Activated CD4-positive, alpha-beta T cell treated with anti-CD3 and anti-CD28 coated beads for 48 hours (primary cell): Measurements from ENCODE around the gene EFCAB6.
"Not testable (repeated sequence)": the region's sequence is repeated elsewhere in the genome, so short reads cannot be mapped to it uniquely, and the experiment has no call there.

Experiments used
- DNase-seq: peaks from one replicate; pipeline ENCODE4 v3.0.0-alpha.2; 2020

Gene EFCAB6

DNA sequence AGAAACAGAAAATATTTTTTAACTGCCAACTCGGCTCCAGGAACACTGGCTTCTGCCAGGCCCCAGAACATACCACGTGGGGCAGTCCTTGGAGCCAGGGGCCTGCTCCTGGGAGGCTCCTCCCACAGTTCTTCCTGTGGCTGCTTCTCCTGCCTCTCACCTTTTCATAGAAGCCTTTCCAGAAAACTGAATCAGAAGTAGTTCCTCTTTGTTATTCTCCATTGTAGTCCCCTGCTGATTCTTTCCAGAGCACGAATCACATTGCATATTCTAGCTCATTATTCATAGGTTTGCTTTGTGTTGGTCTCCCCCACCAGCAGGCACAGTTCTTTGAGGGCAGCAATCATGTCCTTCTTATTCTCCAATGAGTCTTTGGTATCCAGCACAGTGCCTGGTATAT lies 106.0 kb downstream of the EFCAB6 start:
- no peak for DNase-seq

DNA sequence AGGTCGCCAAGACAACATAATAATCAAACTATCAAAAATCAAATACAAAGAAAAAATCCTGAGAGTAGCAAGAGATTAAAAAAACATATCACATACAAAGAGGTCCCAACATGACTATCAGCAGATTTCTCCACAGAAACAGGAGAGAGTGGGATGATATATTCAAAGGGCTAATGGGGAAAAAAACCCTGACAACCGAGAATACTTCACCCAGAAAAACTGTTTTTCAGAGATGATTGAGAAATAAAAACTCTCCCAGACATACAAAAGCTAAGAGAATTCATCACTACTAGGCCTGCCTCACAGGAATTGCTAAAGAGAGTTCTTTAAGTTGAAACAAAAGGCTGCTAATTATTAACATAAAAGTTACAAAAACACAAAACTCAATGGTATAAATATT lies 108.1 kb downstream of the EFCAB6 start:
- DNase-seq: no peak

DNA sequence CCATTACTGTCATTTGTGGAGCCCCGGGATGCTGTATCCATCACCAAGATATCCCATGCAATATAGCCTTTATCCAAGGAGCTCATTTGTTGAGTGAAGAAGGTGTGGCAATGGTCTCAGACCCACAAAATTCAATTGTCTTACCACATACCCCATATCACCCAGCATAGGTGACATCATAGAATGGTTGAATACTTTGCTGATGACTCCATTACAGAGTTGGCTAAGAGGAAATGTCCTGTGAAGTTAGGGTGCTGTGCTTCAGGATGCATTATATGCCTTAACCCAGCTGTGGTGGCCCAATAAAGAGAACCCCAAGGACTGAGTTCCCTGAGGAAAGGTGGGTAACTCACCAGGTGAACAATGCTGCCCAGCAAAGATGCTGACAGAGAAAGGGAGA lies 113.7 kb downstream of the EFCAB6 start:
- no peak for DNase-seq

DNA sequence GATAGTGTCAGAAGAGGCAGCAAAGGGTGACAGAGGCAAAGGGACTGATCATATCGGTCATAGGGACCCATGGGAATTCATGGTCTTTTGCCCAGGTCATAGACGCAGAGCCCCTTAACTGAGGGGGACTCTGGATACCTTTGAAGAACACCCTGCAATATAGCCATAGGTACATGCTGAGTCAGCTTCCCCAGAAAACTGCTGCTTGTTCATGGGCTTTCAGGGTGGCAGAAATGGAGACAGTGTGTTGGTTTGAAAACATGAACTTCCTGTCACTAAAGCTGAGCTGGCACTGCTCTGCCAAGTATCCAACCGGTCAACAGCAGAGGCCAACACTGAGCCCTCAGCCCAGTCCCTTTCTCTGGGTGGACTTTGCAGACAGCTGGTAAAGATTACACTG lies 114.2 kb downstream of the EFCAB6 start:
- DNase-seq: no peak

DNA sequence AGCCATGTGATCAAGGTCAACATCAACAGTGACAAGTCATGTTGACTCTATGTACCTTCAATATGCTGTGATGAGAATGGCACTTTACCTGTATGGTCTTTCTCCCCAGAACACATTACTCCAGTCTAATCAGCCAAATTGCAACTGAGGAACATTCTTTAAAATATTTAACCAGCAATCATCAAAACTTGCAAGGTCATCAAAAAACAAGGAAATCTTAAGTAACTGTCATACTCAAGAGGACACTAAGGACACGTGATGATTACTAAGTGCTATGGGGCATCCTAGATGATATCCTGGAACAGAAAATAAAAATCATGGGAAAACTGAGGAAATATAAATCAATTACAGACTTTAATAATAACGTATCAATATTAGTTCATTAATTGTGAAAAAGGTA lies 118.9 kb downstream of the EFCAB6 start:
- DNase-seq: no peak

DNA sequence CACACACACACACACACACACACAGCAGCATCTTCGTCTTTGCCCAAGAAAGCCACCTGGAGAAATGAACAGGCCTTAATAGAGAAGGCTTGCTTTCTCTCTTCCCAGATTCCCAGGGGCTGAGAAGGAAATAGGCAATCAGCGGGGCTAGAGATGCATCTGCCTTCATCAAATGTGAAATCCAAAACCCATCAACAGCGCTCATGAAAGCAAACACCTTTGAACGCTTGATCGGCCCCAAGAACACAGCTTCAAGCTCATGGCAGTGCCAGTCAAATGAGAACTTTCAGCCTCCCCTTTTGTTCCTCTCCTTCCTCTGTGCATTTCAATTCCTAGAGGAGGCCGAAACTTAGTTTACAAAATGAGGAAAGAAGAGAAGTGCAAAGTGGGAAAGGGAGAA lies 122.7 kb downstream of the EFCAB6 start:
- DNase-seq: no peak

DNA sequence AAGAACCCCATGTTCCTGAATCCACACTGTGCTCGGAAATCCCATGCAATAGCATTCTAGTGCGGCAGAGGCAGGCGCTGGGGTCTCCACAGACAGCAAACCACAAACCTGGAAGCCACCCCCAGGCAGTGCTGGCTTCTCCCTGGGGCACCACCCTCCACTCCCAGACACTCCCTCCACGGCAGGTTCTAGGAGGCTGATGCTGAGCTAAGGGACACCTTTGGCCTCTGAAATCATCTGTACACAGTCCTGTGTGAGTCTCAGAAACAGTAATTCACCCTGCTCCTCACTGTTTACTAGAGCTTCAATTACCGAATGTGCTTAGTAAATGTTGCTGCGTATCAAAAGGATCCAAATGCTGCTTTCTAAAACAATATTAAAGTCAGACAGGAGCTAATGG lies 129.3 kb downstream of the EFCAB6 start:
- DNase-seq: no peak

DNA sequence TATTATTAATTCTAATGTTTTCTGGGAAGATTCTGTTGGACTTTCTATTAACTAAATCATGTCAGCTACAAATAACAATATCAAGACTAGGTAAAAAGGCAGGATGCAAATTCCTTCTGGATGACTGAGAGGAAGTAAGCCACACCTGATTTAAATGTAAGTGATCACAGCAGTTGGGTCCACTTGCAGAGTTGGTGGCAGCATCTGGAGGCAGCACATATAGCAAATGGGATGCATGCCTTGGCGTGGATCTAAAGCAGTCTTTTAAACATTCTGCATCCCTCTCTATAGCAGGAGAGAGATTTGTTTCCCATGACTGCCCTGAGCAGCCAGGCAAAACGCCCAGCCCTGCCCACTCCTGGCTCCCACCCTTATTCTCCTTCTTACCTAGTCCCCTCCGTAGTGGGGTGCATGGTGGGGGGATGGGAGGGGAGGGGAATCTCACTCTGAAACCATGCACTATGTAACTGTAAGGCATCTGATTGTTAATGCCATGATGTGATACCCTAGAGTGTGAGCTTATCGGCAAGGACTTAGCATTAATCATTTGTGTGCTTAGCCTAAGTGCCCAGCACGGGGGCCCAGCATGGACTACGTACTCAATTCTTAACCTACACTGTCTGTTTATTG lies 130.3 kb downstream of the EFCAB6 start:
- DNase-seq: no peak

DNA sequence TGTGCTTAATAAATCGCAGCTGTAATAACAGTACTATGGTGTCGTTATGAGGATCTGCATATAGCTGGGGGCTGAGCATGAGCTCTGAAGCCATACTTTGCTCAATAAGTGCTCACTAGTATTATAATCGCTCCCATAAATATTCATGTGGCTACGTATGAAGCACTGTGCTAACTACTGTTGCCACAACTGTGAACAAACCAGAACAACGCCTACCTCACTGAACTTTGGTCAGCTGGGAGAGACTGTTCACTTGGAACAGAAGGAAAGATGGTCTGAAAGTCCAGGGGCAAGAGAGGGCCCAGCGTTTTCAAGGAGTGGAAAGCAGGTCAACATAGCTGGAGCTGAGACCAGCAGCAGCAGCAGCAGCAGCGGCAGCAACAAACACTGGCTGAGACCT lies 141.6 kb downstream of the EFCAB6 start:
- no peak for DNase-seq

DNA sequence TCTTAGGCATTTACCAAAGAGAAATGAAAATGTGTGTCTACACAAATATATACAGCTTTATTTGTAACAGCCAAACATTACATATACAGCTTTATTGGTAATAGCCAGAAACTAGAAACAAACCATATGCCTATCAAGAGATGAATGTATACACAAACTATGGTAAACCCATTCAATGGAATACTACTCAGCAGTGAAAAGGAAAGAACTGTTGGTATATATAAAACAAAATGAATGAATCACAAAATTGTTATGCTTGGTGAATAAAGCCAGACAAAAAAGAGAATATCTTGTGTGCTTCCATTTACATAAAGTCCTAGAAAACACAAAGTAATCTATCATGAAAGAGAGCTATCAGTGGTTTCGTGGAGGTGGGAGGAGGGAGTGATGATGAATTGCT lies 142.9 kb downstream of the EFCAB6 start:
- no peak for DNase-seq

DNA sequence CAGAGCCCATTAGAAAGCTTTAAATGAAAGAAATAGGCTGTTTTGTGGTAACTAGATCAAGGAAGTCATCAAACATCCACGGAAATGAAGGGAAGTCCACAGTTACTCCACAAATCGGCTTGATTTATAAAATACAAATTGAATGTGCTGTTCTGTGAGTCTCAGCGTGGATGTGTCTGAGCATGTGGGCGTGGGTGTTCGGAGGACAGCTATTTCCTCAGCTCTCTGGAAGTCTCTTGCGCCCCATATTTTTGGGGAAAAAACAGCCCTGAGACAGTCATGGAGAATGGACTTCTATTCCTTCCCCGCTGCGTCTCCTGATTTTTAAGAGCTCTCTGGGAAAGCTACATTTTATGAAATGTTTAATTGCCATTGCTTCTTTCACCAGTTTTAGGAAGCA lies 144.4 kb downstream of the EFCAB6 start:
- DNase-seq: no peak

DNA sequence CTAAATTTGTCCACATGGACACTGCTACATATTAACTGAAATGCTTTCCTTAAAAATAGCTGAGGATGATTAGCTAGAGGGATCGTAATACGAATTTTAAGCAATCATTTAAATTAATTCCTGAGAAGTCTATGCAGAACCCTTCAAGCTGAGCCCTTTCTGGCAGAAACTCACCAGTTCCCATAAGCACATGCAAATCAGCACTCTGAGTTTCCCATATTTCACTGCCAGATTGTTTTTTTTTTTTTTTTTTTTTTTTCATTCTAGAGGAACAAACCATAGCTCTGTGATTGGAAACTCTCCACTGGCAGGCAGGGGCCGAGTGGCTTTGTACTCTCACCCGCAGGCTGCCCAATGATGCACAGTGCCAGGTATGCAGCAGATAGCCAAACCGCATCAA lies 145.6 kb downstream of the EFCAB6 start:
- no peak for DNase-seq

DNA sequence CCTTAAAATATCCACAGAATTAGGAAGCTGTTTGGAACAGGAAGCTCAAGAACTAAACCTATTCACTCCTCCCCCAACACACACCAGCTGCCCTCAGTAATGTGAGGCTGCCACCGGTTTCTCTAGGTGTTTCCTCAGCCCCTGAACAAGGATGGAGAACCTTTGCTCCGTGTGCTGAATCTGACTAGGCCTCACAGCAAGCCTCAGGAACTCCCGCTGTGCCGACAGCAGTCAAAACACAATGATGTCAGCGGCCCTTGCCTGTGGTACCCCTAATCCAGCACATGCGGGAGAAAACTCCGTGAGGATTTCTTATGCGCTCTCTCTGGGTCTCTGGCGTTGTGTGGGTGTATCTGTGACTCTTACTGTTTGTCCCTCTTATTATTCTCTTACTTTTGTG lies 153.3 kb downstream of the EFCAB6 start:
- DNase-seq: no peak

DNA sequence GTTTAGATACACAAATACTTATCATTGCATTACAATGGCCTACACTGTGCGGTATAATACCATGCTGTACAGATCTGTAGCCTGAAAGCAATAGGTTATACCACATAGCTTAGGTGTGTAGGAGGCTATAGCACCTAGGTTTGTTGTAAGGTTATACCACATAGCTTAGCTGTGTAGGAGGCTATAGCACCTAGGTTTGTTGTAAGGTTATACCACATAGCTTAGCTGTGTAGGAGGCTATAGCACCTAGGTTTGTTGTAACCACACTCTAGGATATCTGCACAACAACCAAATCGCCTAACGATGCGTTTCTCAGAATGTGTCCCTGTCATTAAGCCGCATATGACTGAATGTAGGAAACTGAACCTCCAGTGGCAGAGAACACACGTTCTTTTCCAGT lies 155.5 kb downstream of the EFCAB6 start:
- not testable (repeated sequence) for DNase-seq

DNA sequence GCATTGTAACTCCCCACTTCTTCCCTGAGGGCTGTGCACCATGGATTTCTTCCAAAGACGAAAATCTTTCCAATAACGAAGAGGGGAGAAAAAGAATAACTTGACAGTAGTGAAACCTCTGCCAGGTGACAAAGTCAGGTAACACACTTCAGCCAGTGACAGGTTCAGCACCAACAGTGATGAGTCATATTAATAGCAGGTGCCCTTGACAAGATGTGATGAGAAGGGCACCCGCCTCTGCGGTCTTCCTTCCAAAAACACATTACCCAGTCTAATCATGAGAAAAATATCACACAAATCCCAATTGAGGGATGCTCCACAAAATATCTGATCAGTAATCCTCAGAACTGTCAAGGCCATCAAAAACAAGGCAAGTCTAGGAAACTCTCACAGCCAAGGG lies 157.8 kb downstream of the EFCAB6 start:
- DNase-seq: no peak

DNA sequence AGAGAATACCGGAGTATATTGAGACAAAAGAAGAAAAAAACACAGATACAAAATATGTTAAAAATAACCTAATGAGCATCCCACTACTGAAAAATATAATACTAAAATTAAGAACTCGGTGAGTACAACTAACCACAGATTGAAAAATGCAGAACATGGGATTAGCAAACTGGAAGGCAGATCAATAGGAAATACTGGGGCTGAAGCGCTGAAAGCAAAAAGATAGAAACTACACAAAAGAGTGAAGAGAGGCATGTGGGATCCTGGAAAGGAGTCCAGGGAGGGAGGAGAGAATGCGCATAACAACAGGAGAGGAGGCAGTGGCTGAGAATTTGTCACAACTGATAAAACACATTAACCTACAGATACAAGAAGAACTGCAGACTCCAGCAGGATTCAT lies 159.3 kb downstream of the EFCAB6 start:
- no peak for DNase-seq

DNA sequence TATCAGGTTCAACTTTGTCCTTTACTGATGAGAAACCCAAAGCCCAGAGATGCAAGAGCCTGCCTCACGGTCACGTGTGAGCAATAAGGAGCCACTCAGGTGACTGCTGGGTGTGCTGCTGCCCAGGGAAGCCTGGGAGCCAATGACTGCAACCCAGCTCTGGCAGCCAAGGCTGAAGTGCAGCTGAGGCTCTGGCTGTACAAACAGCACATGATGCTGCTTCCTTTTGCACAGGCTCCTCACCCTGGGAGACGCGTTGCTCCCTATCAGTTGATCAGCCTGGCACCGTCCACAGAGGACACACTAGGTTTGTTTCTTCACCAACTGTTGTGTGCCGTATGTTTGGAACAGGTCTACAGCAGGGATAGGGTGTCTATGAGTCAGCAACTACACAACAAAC lies 168.7 kb downstream of the EFCAB6 start:
- DNase-seq: no peak

DNA sequence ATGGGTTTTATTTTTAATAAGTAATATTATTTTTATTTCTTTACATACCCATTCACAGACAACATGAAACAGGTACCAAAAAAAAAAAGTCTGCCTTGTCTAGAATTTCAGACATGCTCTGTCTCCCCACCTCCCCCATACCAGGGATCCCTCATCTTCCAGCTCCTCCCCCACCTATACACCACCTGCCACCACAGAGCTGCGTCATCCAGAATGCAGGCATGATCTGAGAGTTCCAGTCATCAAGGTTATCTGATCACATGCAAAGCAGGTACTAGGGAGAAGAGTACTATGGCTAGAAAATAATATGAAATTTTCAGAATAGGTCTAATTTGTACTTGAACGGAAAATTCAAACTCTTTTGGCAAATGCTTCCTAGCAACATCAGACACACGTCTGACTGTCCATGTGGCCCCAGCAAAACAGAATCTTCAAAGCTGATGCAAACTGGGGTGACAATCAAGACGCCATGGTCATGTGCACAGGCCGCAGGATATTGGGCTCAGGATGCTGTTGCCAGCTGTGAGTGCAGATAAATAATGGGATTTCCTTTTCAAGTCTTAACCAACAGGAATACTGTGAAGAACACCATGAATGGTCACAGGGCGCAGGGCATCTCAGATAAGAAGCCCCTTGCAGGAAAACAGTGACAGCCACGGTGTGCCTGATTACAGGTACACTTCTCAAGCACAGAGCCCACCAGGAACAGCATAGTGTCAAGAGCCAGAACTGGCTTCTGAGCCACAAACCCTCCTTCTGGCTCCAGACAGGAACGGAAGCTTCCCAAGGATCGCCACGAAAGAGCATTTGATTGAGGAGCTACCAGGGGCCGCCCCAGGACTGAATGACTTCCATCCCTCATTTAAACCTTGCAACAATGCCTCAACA lies 169.5 kb downstream of the EFCAB6 start:
- no peak for DNase-seq

DNA sequence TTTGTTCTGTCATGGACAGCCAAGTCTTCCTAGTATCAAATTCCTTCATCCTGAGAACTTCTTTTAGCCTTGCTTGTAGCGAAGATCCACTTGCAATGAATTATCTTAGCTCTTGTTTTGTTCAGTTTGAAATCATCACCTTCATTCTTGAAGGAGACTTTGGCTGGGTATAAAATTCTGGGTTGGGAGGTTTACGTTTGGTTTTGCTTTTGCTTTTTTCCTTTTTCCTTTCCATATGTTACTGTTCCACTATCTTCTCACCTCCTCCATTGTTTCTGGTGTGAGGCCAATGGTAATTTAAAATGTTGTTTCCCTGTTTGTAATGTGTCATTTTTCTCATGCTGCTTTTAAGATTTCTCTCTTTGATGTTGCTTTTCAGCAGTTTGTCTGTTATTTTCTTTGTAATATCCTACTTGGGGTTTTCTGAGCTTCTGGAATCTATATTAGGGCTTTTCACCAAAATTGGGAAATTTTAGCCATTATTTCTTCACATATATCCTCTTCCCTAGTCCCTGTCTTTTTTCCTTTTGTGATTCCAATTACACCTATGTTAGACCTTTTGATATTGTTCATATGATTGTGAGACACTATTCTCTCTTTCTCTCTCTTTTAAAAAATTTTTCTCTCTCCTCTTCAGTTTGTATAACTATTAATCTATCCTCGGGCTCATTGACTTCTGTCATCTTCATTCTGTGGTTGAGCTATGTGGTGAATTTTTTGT lies 172.7 kb downstream of the EFCAB6 start:
- no peak for DNase-seq

DNA sequence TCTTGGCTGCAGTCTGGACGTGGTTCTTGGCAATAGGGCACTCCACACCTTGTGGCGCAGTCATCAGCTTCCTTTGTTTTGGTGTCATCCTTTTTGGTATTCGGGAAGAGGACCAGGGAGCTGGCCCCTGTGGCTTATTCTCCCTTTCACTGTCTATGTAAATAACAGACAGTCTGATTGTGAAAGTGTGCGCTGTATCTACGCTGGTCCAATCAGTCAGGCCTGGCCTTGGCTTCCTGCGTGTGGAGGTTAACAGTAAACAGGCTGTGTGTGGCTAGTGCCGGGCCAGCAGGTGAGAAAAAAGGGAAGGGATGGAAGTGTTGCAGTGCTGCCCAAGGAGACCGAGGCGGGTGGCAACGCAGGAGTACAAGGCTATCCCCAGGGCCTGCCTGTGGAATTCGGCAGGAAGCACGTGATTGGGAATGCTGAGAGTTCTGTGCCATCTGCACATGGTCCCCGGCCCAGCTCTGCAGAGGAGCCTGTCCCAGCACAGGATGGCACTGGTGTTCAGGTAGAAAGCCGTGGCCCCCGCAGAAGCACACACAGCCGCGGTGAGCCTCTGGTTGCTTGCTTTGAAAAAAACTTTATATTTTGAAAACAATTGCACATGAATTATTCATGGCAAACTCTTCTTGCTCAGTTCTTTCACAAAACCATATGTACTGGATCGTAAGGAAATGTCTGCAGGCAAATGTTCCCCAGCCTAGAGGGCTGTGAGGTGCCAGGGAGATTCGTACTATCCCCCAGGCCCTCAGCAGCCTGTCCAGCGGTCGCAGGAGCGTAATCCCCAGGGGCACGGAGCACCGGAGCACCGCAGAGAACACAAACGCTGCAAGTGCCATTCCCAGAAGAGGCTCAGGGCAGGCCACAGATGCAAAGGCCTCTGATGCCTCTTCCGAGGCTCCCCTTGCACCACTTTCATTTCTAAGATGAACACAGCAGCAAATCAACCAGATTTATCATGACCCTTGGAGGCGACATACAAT lies 174.5 kb downstream of the EFCAB6 start:
- no peak for DNase-seq

DNA sequence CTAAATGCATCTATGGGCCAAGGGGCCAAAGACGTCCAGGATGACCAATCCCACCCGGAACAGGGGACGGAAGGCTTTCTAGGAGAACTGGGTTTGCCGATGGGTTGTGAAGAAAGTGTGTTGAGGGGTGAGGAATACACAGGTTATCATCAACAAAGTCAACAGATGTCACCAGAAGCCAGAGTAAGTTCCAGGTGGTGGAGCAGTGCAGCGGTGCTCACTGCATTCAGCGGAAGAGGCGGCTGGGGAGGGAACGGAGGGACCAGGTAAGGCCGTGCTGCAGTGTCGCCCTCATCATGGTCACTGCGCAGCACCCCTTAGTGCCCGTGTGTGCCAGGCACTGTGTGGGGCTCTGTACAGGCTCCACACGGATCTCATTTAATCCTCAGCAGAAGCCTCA lies 176.0 kb downstream of the EFCAB6 start:
- no peak for DNase-seq

DNA sequence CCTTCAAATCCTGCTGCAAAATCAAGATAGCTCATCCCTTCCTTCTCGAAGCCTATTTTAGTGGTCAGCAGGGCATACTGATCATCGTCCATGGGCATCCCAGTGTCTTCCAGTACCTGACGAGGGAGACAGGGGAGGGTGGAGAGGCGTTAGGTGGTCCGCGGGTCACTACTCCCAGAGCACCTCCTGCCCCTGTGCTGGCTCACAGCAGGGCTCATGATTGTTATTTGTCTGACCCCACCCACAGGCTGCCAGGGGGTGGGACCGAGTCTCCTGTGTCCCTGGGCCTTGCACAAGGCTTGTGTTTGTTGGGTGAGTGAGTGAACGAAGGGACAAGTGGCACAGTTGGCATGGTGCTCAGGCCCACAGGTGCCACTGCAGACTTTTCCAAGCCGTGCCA lies 177.0 kb downstream of the EFCAB6 start:
- no peak for DNase-seq

DNA sequence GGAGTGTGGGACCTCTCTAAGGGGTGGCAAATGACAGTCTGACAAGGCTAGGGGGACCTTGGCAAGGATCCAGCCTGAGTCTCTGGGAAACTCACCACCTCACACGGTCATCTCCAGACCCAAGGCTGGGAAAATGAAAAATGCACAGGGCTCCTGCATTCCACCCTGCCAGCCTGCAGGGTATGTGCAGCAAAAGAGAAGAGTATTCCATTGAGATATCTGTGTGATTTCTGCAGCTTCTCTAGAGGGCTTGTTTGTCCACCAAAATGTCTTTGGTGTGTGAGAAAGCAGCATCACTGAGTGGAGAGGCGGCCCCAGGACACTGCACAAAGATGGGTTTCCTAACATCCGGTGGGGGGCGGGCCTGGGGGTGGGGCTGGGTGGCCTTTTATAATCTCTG lies 177.8 kb downstream of the EFCAB6 start:
- no peak for DNase-seq
